HEK293 (cell line): ENCODE measurements around the gene TRIM27.

Source experiments
- CTCF ChIA-PET: fragments of 350-600 bp; formaldehyde crosslinking; extraction: SDS; loops from one replicate; lab custom pipeline; 2021; ENCODE audit warnings: antibody characterized with exemption; lab: Yijun Ruan, JAX
- POLR2A ChIA-PET: fragments of 300-600 bp; formaldehyde crosslinking; extraction: SDS; loops from one replicate; lab custom pipeline; 2020; ENCODE audit warnings: antibody characterized with exemption, inconsistent platforms; lab: Yijun Ruan, JAX
- H3K27ac ChIP-seq: fragments of 200-500 bp; sonication (Bioruptor generic); 2 replicates; pipeline ENCODE4 v1.5.1; 2014; ENCODE audit warnings: low read depth, low read length, control low read depth, inconsistent platforms; ENCODE audit errors: extremely low read depth
- H3K36me3 ChIP-seq, 2 experiments: fragments of 200-500 bp in 1 of 2; sonication (Bioruptor generic) in 1 of 2; 1 replicate in 1 of 2; 2 replicates in 1 of 2; pipeline ENCODE4 v1.5.1; 2014 to 2017; ENCODE audit warnings: inconsistent platforms in 2 of 2, low read length in 2 of 2; ENCODE audit not compliant: control insufficient read depth in 2 of 2, insufficient read depth in 1 of 2
- H3K4me1 ChIP-seq: fragments of 200-500 bp; sonication (Bioruptor generic); 2 replicates; pipeline ENCODE4 v1.5.1; 2014; ENCODE audit warnings: mild to moderate bottlenecking, low read length, inconsistent platforms; ENCODE audit not compliant: control insufficient read depth, insufficient read depth
- H3K4me3 ChIP-seq: 2 replicates; pipeline ENCODE4 v1.5.1; 2011; ENCODE audit warnings: low read depth, mild to moderate bottlenecking, control low read depth, low read length, moderate library complexity
- H3K9me3 ChIP-seq: fragments of 200-500 bp; sonication (Bioruptor generic); 2 replicates; pipeline ENCODE4 v1.5.1; 2014; ENCODE audit warnings: low read depth, low read length, inconsistent platforms; ENCODE audit not compliant: control insufficient read depth, insufficient read depth
- HOXD13 ChIP-seq: sonication (generic); formaldehyde crosslinking; IDR thresholded peaks from 2 replicates; pipeline ENCODE4 v1.8.0; 2022; ENCODE audit warnings: missing genetic modification reagents, borderline replicate concordance
- KLF16 ChIP-seq: fragments of 450-650 bp; formaldehyde crosslinking; IDR thresholded peaks from 2 replicates; pipeline ENCODE4 v1.5.1; 2017; ENCODE audit warnings: missing biosample characterization, missing genetic modification characterization
- REPIN1 ChIP-seq: fragments of 450-650 bp; formaldehyde crosslinking; IDR thresholded peaks from 2 replicates; pipeline ENCODE4 v1.5.1; 2017; ENCODE audit warnings: missing biosample characterization, missing genetic modification characterization, low read depth
- SCRT1 ChIP-seq: fragments of 450-650 bp; formaldehyde crosslinking; IDR thresholded peaks from 2 replicates; pipeline ENCODE4 v1.5.1; 2016; ENCODE audit warnings: missing biosample characterization, missing genetic modification characterization, borderline replicate concordance
- ZBTB20 ChIP-seq: fragments of 450-650 bp; formaldehyde crosslinking; IDR thresholded peaks from 2 replicates; pipeline ENCODE4 v1.5.1; 2016; ENCODE audit warnings: missing biosample characterization, missing genetic modification characterization
- ZFP41 ChIP-seq: fragments of 450-650 bp; formaldehyde crosslinking; IDR thresholded peaks from 2 replicates; pipeline ENCODE4 v1.5.1; 2016; ENCODE audit warnings: missing biosample characterization, missing genetic modification characterization, borderline replicate concordance
- ZIC2 ChIP-seq: fragments of 450-650 bp; formaldehyde crosslinking; IDR thresholded peaks from 2 replicates; pipeline ENCODE4 v1.5.1; 2016; ENCODE audit warnings: missing biosample characterization, missing genetic modification characterization
- ZNF133 ChIP-seq: fragments of 450-650 bp; formaldehyde crosslinking; IDR thresholded peaks from 2 replicates; pipeline ENCODE4 v1.5.1; 2016; ENCODE audit warnings: missing biosample characterization, missing genetic modification characterization
- ZNF16 ChIP-seq: fragments of 450-650 bp; formaldehyde crosslinking; IDR thresholded peaks from 2 replicates; pipeline ENCODE4 v1.5.1; 2016; ENCODE audit warnings: low read depth, missing biosample characterization, missing genetic modification characterization
- ZNF174 ChIP-seq: fragments of 450-650 bp; formaldehyde crosslinking; IDR thresholded peaks from 2 replicates; pipeline ENCODE4 v1.5.0; 2017; ENCODE audit warnings: missing biosample characterization, mild to moderate bottlenecking, missing genetic modification characterization
- ZNF274 ChIP-seq, 2 experiments: fragments of 200-500 bp in 1 of 2; fragments of 450-650 bp in 1 of 2; sonication (Bioruptor generic) in 1 of 2; formaldehyde crosslinking in 1 of 2; IDR thresholded peaks; 2 replicates each; pipeline versions ENCODE4 v1.5.1 to v1.6.1; 2014 to 2016; ENCODE audit warnings: borderline replicate concordance in 1 of 2, inconsistent platforms in 1 of 2, low read length in 1 of 2, missing biosample characterization in 1 of 2, missing genetic modification characterization in 1 of 2
- ZNF394 ChIP-seq: fragments of 450-650 bp; formaldehyde crosslinking; IDR thresholded peaks from 2 replicates; pipeline ENCODE4 v1.5.1; 2016; ENCODE audit warnings: missing biosample characterization, missing genetic modification characterization, mild to moderate bottlenecking, moderate library complexity, borderline replicate concordance
- ZNF514 ChIP-seq: fragments of 450-650 bp; formaldehyde crosslinking; IDR thresholded peaks from 2 replicates; pipeline ENCODE4 v1.5.1; 2016; ENCODE audit warnings: missing biosample characterization, missing genetic modification characterization
- ZNF549 ChIP-seq: fragments of 450-650 bp; IDR thresholded peaks from 2 replicates; pipeline ENCODE4 v1.5.1; 2018; ENCODE audit warnings: missing biosample characterization, missing genetic modification characterization, mild to moderate bottlenecking, inconsistent platforms, moderate library complexity
- ZNF830 ChIP-seq: fragments of 450-650 bp; IDR thresholded peaks from 2 replicates; pipeline ENCODE4 v1.5.0; 2018; ENCODE audit warnings: missing biosample characterization, missing genetic modification characterization, low read depth, mild to moderate bottlenecking, moderate library complexity
- TF ChIP-seq, protein P1 (sequence below): fragments of 450-650 bp; formaldehyde crosslinking; IDR thresholded peaks from 2 replicates; pipeline ENCODE4 v1.5.1; 2017; ENCODE audit warnings: missing biosample characterization, mild to moderate bottlenecking, missing genetic modification characterization, moderate library complexity
- TF ChIP-seq, protein P2 (sequence below): fragments of 450-650 bp; formaldehyde crosslinking; IDR thresholded peaks from 2 replicates; pipeline ENCODE4 v1.5.1; 2016; ENCODE audit warnings: missing biosample characterization, missing genetic modification characterization, borderline replicate concordance
- TF ChIP-seq, protein P3 (sequence below): fragments of 450-650 bp; formaldehyde crosslinking; IDR thresholded peaks from 2 replicates; pipeline ENCODE4 v1.5.1; 2016; ENCODE audit warnings: missing biosample characterization, missing genetic modification characterization
- TF ChIP-seq, protein P4 (sequence below): fragments of 450-650 bp; formaldehyde crosslinking; IDR thresholded peaks from 2 replicates; pipeline ENCODE4 v1.5.1; 2016; ENCODE audit warnings: missing biosample characterization, missing genetic modification characterization

Gene TRIM27

GRCh38 chr6:28862077-28862476, 61.7 kb downstream of the TRIM27 start:
- H3K27ac ChIP-seq = no peak overlapping the region
- TF ChIP-seq ZFP41 (tag by site-specific recombination) = no peak
- TF ChIP-seq REPIN1 = no peak
- TF ChIP-seq ZNF549 (tag by site-specific recombination) = no peak
- TF ChIP-seq ZNF830 (tag by site-specific recombination) = no peak
- TF ChIP-seq ZNF274 (IDR thresholded peaks at IDR 0.05; ENCODE audit: low read length) = no peak
- no peak for TF ChIP-seq ZNF274 (tag by site-specific recombination; IDR thresholded peaks at IDR 0.05; ENCODE audit: borderline replicate concordance)
- TF ChIP-seq, protein P1, sequence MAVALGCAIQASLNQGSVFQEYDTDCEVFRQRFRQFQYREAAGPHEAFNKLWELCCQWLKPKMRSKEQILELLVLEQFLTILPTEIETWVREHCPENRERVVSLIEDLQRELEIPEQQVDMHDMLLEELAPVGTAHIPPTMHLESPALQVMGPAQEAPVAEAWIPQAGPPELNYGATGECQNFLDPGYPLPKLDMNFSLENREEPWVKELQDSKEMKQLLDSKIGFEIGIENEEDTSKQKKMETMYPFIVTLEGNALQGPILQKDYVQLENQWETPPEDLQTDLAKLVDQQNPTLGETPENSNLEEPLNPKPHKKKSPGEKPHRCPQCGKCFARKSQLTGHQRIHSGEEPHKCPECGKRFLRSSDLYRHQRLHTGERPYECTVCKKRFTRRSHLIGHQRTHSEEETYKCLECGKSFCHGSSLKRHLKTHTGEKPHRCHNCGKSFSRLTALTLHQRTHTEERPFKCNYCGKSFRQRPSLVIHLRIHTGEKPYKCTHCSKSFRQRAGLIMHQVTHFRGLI (tag by site-specific recombination) = no peak
- TF ChIP-seq ZIC2 (tag by site-specific recombination) = no peak
- TF ChIP-seq, protein P2, sequence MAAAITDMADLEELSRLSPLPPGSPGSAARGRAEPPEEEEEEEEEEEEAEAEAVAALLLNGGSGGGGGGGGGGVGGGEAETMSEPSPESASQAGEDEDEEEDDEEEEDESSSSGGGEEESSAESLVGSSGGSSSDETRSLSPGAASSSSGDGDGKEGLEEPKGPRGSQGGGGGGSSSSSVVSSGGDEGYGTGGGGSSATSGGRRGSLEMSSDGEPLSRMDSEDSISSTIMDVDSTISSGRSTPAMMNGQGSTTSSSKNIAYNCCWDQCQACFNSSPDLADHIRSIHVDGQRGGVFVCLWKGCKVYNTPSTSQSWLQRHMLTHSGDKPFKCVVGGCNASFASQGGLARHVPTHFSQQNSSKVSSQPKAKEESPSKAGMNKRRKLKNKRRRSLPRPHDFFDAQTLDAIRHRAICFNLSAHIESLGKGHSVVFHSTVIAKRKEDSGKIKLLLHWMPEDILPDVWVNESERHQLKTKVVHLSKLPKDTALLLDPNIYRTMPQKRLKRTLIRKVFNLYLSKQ = no peak
- no peaks in the 10 kb centered on the region for H3K4me1 ChIP-seq
- H3K9me3 ChIP-seq = no peaks in the 10 kb centered on the region
- POLR2A ChIA-PET = interaction anchor here (1.9 to 2.1 kb wide), 2 partner anchors 25 to 34 kb away, joined by 9 to 13 read pairs; no protein-coding TSS in a partner anchor
- CTCF ChIA-PET = interaction anchor here (0.7 to 5.4 kb wide), 2 partner anchors 13 to 22 kb away, joined by 3 to 73 read pairs; no protein-coding TSS in a partner anchor
- no peaks in the 10 kb centered on the region for H3K36me3 ChIP-seq
- no peak overlapping the region for H3K4me3 ChIP-seq

GRCh38 chr6:28861339-28861738, 62.4 kb downstream of the TRIM27 start:
- no peak for TF ChIP-seq REPIN1
- no peak for TF ChIP-seq ZNF133 (tag by site-specific recombination)
- TF ChIP-seq KLF16 (tag by site-specific recombination) = no peak
- no peak for TF ChIP-seq ZNF514 (tag by site-specific recombination)
- no peak for TF ChIP-seq ZBTB20 (tag by site-specific recombination)
- TF ChIP-seq, protein P3, sequence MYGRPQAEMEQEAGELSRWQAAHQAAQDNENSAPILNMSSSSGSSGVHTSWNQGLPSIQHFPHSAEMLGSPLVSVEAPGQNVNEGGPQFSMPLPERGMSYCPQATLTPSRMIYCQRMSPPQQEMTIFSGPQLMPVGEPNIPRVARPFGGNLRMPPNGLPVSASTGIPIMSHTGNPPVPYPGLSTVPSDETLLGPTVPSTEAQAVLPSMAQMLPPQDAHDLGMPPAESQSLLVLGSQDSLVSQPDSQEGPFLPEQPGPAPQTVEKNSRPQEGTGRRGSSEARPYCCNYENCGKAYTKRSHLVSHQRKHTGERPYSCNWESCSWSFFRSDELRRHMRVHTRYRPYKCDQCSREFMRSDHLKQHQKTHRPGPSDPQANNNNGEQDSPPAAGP (tag by site-specific recombination) = no peak
- no peak for TF ChIP-seq HOXD13
- no peak for TF ChIP-seq ZNF16 (tag by site-specific recombination)
- no peak for TF ChIP-seq ZNF394 (tag by site-specific recombination)
- TF ChIP-seq ZNF549 (tag by site-specific recombination) = no peak
- TF ChIP-seq ZNF174 (tag by site-specific recombination) = no peak
- H3K27ac ChIP-seq = no peak overlapping the region
- no peaks in the 10 kb centered on the region for H3K9me3 ChIP-seq
- ChIA-PET POLR2A (no interaction called here), CTCF (interaction anchor here (1.0 to 2.6 kb wide), 3 partner anchors 13 to 24 kb away, joined by 3 to 11 read pairs (median 5); no protein-coding TSS in a partner anchor)
- no peaks in the 10 kb centered on the region for H3K36me3 ChIP-seq
- H3K4me1 ChIP-seq = no peaks in the 10 kb centered on the region
- no peak overlapping the region for H3K4me3 ChIP-seq

GRCh38 chr6:28860581-28860980, 63.2 kb downstream of the TRIM27 start:
- POLR2A ChIA-PET = no interaction called here
- Histone ChIP-seq H3K36me3 (no peaks in the 10 kb centered on the region), H3K27ac (no peak overlapping the region), H3K4me1 (no peaks in the 10 kb centered on the region), H3K9me3 (no peaks in the 10 kb centered on the region), H3K4me3 (no peak overlapping the region)
- CTCF ChIA-PET = interaction anchor here (1.0 to 2.6 kb wide), 3 partner anchors 12 to 23 kb away, joined by 3 to 11 read pairs (median 5); no protein-coding TSS in a partner anchor
- TF ChIP-seq, protein P4, sequence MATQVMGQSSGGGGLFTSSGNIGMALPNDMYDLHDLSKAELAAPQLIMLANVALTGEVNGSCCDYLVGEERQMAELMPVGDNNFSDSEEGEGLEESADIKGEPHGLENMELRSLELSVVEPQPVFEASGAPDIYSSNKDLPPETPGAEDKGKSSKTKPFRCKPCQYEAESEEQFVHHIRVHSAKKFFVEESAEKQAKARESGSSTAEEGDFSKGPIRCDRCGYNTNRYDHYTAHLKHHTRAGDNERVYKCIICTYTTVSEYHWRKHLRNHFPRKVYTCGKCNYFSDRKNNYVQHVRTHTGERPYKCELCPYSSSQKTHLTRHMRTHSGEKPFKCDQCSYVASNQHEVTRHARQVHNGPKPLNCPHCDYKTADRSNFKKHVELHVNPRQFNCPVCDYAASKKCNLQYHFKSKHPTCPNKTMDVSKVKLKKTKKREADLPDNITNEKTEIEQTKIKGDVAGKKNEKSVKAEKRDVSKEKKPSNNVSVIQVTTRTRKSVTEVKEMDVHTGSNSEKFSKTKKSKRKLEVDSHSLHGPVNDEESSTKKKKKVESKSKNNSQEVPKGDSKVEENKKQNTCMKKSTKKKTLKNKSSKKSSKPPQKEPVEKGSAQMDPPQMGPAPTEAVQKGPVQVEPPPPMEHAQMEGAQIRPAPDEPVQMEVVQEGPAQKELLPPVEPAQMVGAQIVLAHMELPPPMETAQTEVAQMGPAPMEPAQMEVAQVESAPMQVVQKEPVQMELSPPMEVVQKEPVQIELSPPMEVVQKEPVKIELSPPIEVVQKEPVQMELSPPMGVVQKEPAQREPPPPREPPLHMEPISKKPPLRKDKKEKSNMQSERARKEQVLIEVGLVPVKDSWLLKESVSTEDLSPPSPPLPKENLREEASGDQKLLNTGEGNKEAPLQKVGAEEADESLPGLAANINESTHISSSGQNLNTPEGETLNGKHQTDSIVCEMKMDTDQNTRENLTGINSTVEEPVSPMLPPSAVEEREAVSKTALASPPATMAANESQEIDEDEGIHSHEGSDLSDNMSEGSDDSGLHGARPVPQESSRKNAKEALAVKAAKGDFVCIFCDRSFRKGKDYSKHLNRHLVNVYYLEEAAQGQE (tag by site-specific recombination) = no peak
- no peak for TF ChIP-seq SCRT1 (tag by site-specific recombination)
